SK-N-SH treated with all-trans-retinoic acid at 6 μM for 48 hours (cell line): ENCODE measurements around the gene OXER1.

Experiments
- ATAC-seq: fragments of 200-7000 bp; cut with Tn5 transposase; 3 replicates; pipeline ENCODE4 v1.9.1; 2020; ENCODE audit warnings: mild to moderate bottlenecking, moderate library complexity
- ARNTL ChIP-seq: fragments of 450-650 bp; formaldehyde crosslinking; IDR thresholded peaks from 2 replicates; pipeline ENCODE4 v1.5.0; 2020; ENCODE audit warnings: low read depth, mild to moderate bottlenecking, moderate library complexity, borderline replicate concordance
- BACH2 ChIP-seq: fragments of 250-450 bp; sonication (Bioruptor Pico); IDR thresholded peaks from 2 replicates; pipeline ENCODE4 v1.9.0; 2021; ENCODE audit warnings: mild to moderate bottlenecking, borderline replicate concordance
- CSDC2 ChIP-seq: fragments of 250-450 bp; sonication (Bioruptor Pico); IDR thresholded peaks from 2 replicates; pipeline ENCODE4 v1.5.0; 2020; ENCODE audit warnings: mild to moderate bottlenecking, moderate library complexity
- ESRRG ChIP-seq: fragments of 250-450 bp; sonication (Bioruptor Pico); IDR thresholded peaks from 2 replicates; pipeline ENCODE4 v1.6.1; 2021; ENCODE audit warnings: mild to moderate bottlenecking
- GLIS3 ChIP-seq: fragments of 250-450 bp; sonication (Bioruptor Pico); IDR thresholded peaks from 2 replicates; pipeline ENCODE4 v1.5.0; 2020; ENCODE audit warnings: mild to moderate bottlenecking, moderate library complexity
- ISL1 ChIP-seq: fragments of 250-450 bp; sonication (Bioruptor Pico); IDR thresholded peaks from 2 replicates; pipeline ENCODE4 v2.1.2; 2022; ENCODE audit warnings: mild to moderate bottlenecking, moderate library complexity
- OSR1 ChIP-seq: fragments of 250-450 bp; sonication (Bioruptor Pico); IDR thresholded peaks from 2 replicates; pipeline ENCODE4 v1.8.0; 2022; ENCODE audit warnings: moderate library complexity, mild to moderate bottlenecking, inconsistent platforms
- PPARA ChIP-seq: fragments of 250-450 bp; sonication (Bioruptor Pico); IDR thresholded peaks from 2 replicates; pipeline ENCODE4 v1.5.0; 2020; ENCODE audit warnings: mild to moderate bottlenecking, borderline replicate concordance
- SNAI2 ChIP-seq: fragments of 250-450 bp; sonication (Bioruptor Pico); IDR thresholded peaks from 2 replicates; pipeline ENCODE4 v1.5.0; 2020; ENCODE audit warnings: mild to moderate bottlenecking, moderate library complexity
- TCF4 ChIP-seq: fragments of 250-450 bp; sonication (Bioruptor Pico); IDR thresholded peaks from 2 replicates; pipeline ENCODE4 v1.8.0; 2021; ENCODE audit warnings: mild to moderate bottlenecking, moderate library complexity, borderline replicate concordance
- ZC3H10 ChIP-seq: fragments of 250-450 bp; sonication (Bioruptor Pico); IDR thresholded peaks from 2 replicates; pipeline ENCODE4 v1.5.1; 2021; ENCODE audit warnings: mild to moderate bottlenecking, moderate library complexity
- ZFP3 ChIP-seq: fragments of 250-450 bp; sonication (Bioruptor Pico); IDR thresholded peaks from 2 replicates; pipeline ENCODE4 v1.5.0; 2020; ENCODE audit warnings: mild to moderate bottlenecking, moderate library complexity
- ZNF565 ChIP-seq: fragments of 450-650 bp; formaldehyde crosslinking; conservative IDR thresholded peaks from 2 replicates; pipeline ENCODE4 v1.5.0; 2020; ENCODE audit warnings: low read depth, mild to moderate bottlenecking, moderate library complexity
- ZNF70 ChIP-seq: fragments of 450-650 bp; formaldehyde crosslinking; IDR thresholded peaks from 2 replicates; pipeline ENCODE4 v1.5.0; 2020; ENCODE audit warnings: mild to moderate bottlenecking, moderate library complexity
- ZNF8 ChIP-seq: fragments of 450-650 bp; formaldehyde crosslinking; IDR thresholded peaks from 2 replicates; pipeline ENCODE4 v1.5.0; 2020; ENCODE audit warnings: mild to moderate bottlenecking, moderate library complexity
- TF ChIP-seq, protein P1 (sequence below): fragments of 250-450 bp; sonication (Bioruptor Pico); IDR thresholded peaks from 2 replicates; pipeline ENCODE4 v1.5.0; 2020; ENCODE audit warnings: mild to moderate bottlenecking, moderate library complexity
- TF ChIP-seq, protein P2 (sequence below): fragments of 250-450 bp; sonication (Bioruptor Pico); IDR thresholded peaks from 2 replicates; pipeline ENCODE4 v1.5.1; 2020; ENCODE audit warnings: low read depth, mild to moderate bottlenecking, moderate library complexity
- TF ChIP-seq, protein P3 (sequence below): fragments of 250-450 bp; sonication (Bioruptor Pico); IDR thresholded peaks from 2 replicates; pipeline ENCODE4 v1.5.1; 2021; ENCODE audit warnings: mild to moderate bottlenecking, moderate library complexity
- TF ChIP-seq, protein P4 (sequence below): fragments of 250-450 bp; sonication (Bioruptor Pico); IDR thresholded peaks from 2 replicates; pipeline ENCODE4 v1.8.0; 2021; ENCODE audit warnings: low read depth, mild to moderate bottlenecking, moderate library complexity, borderline replicate concordance

Gene OXER1

DNA sequence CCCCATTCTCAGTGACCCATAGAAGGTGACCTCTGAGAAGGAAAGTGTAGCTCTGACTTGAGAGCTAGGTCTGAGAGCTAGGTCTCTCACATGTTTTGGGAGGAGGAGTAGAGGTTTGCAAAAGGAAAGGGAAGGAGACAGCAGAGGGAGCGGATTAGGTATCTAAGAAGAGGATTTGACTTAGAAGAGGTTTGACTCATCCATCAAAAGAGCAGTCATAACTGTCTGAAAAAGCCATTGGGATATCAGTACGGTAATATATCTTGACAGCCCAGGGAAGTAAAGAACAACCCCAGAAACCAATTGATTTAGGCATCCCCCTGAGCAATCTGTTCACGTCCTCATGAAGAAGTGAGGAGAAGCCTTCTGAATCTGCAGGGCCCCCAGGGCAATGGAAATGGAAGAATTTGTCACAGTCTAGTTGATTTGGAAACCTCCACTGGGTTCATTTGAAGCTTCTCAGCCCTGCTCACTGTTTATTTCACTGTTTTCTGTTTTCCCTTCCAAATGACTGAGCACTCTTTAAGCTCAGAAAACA lies 19.3 kb downstream of the OXER1 start:
- TF ChIP-seq ESRRG (CRISPR knock-in tag) (no peak), CSDC2 (CRISPR knock-in tag) (no peak), ZC3H10 (CRISPR knock-in tag) (no peak), PPARA (no peak), SNAI2 (no peak), ARNTL (CRISPR knock-in tag) (no peak), ZFP3 (CRISPR knock-in tag) (no peak), GLIS3 (no peak), ZNF565 (CRISPR knock-in tag) (no peak), OSR1 (CRISPR knock-in tag) (no peak), ISL1 (no peak), BACH2 (CRISPR knock-in tag) (no peak), TCF4 (no peak)
- TF ChIP-seq, protein P1, sequence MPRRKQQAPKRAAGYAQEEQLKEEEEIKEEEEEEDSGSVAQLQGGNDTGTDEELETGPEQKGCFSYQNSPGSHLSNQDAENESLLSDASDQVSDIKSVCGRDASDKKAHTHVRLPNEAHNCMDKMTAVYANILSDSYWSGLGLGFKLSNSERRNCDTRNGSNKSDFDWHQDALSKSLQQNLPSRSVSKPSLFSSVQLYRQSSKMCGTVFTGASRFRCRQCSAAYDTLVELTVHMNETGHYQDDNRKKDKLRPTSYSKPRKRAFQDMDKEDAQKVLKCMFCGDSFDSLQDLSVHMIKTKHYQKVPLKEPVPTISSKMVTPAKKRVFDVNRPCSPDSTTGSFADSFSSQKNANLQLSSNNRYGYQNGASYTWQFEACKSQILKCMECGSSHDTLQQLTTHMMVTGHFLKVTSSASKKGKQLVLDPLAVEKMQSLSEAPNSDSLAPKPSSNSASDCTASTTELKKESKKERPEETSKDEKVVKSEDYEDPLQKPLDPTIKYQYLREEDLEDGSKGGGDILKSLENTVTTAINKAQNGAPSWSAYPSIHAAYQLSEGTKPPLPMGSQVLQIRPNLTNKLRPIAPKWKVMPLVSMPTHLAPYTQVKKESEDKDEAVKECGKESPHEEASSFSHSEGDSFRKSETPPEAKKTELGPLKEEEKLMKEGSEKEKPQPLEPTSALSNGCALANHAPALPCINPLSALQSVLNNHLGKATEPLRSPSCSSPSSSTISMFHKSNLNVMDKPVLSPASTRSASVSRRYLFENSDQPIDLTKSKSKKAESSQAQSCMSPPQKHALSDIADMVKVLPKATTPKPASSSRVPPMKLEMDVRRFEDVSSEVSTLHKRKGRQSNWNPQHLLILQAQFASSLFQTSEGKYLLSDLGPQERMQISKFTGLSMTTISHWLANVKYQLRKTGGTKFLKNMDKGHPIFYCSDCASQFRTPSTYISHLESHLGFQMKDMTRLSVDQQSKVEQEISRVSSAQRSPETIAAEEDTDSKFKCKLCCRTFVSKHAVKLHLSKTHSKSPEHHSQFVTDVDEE (CRISPR knock-in tag) = no peak
- TF ChIP-seq, protein P2, sequence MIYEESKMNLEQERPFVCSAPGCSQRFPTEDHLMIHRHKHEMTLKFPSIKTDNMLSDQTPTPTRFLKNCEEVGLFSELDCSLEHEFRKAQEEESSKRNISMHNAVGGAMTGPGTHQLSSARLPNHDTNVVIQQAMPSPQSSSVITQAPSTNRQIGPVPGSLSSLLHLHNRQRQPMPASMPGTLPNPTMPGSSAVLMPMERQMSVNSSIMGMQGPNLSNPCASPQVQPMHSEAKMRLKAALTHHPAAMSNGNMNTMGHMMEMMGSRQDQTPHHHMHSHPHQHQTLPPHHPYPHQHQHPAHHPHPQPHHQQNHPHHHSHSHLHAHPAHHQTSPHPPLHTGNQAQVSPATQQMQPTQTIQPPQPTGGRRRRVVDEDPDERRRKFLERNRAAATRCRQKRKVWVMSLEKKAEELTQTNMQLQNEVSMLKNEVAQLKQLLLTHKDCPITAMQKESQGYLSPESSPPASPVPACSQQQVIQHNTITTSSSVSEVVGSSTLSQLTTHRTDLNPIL (CRISPR knock-in tag) = no peak
- TF ChIP-seq, protein P3, sequence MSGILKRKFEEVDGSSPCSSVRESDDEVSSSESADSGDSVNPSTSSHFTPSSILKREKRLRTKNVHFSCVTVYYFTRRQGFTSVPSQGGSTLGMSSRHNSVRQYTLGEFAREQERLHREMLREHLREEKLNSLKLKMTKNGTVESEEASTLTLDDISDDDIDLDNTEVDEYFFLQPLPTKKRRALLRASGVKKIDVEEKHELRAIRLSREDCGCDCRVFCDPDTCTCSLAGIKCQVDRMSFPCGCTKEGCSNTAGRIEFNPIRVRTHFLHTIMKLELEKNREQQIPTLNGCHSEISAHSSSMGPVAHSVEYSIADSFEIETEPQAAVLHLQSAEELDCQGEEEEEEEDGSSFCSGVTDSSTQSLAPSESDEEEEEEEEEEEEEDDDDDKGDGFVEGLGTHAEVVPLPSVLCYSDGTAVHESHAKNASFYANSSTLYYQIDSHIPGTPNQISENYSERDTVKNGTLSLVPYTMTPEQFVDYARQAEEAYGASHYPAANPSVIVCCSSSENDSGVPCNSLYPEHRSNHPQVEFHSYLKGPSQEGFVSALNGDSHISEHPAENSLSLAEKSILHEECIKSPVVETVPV (CRISPR knock-in tag) = no peak
- no peak for ATAC-seq

DNA sequence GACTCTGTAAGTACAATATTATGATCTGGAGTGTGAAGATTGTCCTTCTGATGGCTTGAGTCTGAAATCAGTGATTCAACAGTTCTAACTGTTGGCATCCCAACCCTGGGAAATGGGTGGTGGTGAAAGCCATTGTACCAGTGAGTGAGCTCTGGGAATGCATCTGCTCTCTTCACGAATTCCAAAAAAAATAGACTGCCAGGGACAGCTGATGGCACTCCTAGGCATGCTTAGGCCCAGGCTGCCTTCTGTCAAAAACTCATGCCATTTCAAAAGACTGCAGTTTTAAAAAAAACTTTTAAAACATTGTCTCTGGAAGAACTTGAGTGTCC lies 20.3 kb downstream of the OXER1 start:
- ATAC-seq = no peak

More for the DNA sequence above, 20.3 kb downstream of the OXER1 start:
- no peak for TF ChIP-seq ZNF70 (CRISPR knock-in tag)
- TF ChIP-seq, protein P2 (CRISPR knock-in tag) = no peak
- TF ChIP-seq ISL1 = no peak
- no peak for TF ChIP-seq OSR1 (CRISPR knock-in tag)
- TF ChIP-seq CSDC2 (CRISPR knock-in tag) = no peak
- TF ChIP-seq SNAI2 = no peak
- TF ChIP-seq, protein P1 (CRISPR knock-in tag) = no peak
- no peak for TF ChIP-seq ESRRG (CRISPR knock-in tag)
- TF ChIP-seq, protein P4, sequence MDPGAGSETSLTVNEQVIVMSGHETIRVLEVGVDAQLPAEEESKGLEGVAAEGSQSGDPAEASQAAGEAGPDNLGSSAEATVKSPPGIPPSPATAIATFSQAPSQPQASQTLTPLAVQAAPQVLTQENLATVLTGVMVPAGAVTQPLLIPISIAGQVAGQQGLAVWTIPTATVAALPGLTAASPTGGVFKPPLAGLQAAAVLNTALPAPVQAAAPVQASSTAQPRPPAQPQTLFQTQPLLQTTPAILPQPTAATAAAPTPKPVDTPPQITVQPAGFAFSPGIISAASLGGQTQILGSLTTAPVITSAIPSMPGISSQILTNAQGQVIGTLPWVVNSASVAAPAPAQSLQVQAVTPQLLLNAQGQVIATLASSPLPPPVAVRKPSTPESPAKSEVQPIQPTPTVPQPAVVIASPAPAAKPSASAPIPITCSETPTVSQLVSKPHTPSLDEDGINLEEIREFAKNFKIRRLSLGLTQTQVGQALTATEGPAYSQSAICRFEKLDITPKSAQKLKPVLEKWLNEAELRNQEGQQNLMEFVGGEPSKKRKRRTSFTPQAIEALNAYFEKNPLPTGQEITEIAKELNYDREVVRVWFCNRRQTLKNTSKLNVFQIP (CRISPR knock-in tag) = no peak
- TF ChIP-seq ZNF8 = no peak
- TF ChIP-seq, all 23 proteins: peak for 0
